Stimulated activated CD4-positive, alpha-beta T cell treated with anti-CD3 and anti-CD28 coated beads, Interleukin-2, amount 100 ng/mL, for 4 hours (primary cell): ENCODE measurements around the gene PINLYP.

Experiments
- DNase-seq: peaks from one replicate; pipeline ENCODE4 v3.0.0-alpha.2; 2020; ENCODE audit warnings: low read depth

PINLYP gene

DNA sequence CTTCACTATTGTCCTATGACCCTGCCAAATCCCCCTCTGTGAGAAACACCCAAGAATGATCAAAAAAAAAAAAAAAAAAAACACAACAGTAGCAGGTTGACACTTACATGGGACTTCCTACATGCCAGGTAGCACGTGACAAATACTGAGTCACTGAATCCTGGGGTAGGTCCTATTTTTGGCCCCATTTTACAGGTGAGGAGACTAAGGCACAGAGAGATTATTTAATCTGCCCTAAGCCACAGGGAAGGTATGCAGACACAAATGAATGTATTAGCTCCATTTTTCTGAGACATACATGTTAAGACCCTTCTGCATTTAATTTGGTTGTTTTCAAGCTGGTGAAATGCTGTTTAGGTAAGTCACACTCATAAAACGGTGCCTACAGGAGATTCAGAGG lies 26.9 kb upstream of the PINLYP start:
- DNase-seq, result no peak

GRCh38 chr19:43551399-43552197 lies 24.0 kb upstream of the PINLYP start:
- no peak for DNase-seq

DNA sequence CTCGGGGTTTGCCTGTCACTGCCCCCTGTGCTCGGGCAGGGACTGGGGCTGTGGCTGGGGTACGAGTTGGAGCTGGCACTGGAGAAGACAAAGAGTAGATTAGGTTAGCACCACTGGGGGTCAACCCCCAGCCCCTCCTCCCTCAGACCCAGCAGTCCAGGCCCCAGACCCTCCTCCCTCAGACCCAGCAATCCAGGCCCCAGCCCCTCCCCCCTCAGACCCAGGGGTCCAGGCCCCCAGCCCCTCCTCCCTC lies 23.5 kb upstream of the PINLYP start:
- no peak for DNase-seq

DNA sequence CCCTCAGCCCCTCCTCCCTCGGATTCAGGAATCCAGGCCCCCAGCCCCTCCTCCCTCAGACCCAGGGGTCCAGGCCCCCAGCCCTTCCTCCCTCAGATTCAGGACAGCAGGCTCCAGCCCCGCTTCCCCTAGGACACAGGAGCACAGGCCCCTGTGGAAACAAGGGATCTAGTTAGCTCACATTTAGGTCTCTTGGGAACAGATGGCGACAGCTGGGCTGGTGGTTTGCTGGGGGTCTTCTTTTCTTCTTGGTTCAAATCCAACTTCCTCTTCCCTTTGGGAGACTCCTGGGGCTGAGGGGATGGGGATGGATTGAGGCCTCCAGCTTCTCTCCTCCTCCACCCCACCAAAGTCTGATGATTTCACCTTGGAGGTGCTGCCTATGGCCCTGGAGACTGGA lies 23.0 kb upstream of the PINLYP start:
- DNase-seq, result no peak

DNA sequence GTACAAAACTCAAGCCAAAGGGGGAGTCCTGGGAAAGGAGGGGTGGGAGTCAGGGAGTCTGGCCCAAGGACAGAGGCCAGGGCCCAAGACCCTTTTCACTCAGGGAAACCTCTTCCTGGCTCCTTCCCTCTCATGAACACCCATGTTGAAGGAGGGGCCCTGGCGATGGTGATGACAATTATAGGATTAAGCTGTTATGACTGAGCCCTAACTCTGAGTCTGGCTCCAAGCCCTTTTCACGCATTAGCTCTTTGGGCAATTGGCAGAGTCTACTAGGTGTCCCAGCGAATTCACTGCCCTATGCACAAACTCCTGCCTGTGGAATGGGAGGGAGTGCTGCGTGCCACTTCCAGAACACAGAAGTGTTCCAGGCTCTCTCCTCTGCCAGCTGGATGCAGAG lies 21.9 kb upstream of the PINLYP start:
- no peak for DNase-seq

GRCh38 chr19:43554317-43554895 lies 21.2 kb upstream of the PINLYP start:
- no peak for DNase-seq

DNA sequence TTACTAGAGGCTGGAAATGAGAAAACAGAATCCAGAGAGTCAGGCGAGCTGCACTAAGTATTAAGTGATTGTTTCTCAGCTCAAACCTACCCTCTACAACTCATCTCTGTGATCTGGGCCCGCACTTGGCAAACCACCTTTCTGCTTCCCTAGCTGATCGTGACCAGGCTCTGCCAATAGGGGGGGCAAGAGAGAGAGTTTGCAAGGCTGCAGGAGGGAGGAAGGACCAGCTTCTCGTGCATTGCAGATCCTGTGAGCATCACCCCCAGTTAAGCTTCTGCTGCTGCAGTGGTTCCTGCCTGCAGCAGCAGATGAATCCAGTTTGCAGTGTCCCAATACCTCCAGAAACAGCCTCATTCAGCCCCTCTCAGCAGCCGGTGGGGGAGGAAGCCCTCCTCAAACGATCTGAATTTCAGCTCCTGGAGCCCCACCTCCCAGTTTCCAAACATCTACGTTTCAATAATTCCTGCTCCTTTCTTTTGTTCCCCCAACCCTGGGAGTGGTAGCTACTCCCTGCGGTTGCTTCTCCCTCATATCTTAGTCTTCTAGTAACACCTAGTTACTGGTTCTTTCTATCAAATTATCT lies 20.3 kb upstream of the PINLYP start:
- peak; percentile 74 for DNase-seq

GRCh38 chr19:43560687-43561086 lies 14.9 kb upstream of the PINLYP start:
- peak; percentile 11 for DNase-seq

DNA sequence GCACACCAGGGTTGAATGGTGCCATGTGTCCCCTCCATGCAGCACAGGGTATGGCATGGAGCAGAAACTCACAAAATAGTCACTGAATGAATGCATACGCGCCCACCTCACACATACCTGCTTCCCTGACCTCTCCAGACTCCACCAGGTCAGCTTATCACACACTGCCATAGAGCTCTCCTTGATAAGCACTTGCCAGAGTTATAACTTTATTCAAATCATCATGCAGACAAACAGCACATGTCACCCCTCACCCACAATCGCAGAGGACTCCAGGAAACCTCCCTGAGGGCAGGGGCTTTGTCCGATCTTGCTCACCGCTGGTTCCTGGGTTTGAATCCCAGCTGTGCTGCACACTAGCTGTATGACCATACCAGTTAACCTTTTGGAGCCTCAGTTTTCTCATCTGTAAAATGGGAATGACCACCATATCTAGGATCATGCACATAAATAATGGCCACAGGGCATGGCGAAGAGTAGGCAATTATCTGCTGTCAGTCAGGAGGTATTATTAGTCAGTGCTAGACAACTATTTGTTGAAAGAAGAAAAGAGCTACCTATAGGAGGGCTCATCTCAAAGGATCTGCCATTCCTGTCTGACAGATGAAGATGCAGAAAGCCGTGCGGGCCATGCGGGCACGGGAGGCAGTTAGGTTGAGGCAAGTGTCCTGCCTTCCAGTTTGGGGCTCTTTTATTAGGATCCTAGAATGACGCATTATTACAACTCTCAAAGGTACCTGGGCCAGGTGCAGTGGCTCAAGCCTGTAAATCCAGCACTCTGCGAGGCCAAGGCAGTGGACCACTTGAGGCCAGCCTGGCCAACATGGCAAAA lies 14.2 kb upstream of the PINLYP start:
- DNase-seq, result no peak

GRCh38 chr19:43562226-43562697 lies 13.3 kb upstream of the PINLYP start:
- DNase-seq, result no peak

GRCh38 chr19:43562698-43563241 lies 12.8 kb upstream of the PINLYP start:
- DNase-seq, result peak; percentile 61

DNA sequence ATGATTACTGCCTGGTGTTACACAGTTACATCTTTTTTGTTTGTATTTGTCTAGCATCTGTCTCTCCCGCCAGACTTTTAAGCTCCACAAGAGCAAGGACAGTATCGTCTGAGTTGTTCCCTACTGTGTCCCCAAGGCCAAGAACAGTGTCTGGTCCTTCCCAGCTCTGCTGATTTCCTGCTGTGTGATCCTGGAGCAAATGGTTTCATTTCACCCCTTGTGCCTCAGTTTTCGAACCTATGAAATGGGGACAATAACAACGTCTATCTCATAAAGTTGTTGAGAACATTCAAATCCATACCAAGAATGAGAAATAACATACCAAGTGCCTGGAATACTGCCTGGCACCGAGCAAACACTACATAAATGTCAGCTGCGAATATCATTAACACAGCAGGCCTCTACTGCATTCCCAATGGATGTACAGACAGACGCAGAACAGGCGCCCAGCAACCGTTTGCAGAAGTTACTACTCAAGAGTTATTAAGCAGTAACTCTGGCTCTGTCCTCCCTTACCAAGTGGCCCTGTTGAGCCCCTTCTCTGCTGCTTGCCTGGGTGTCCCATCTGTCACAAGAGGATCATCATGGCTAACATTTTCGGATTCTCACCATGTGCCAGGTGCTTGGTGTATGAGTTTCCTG lies 11.7 kb upstream of the PINLYP start:
- no peak for DNase-seq

- no peak for DNase-seq
These were observed 10.8 kb upstream of the PINLYP start for GRCh38 chr19:43564800-43565199.

- DNase-seq, result no peak
These were observed 5.9 kb upstream of the PINLYP start for GRCh38 chr19:43569657-43570056.

- DNase-seq, result no peak
These were observed 5.3 kb upstream of the PINLYP start for GRCh38 chr19:43570174-43570791.

DNA sequence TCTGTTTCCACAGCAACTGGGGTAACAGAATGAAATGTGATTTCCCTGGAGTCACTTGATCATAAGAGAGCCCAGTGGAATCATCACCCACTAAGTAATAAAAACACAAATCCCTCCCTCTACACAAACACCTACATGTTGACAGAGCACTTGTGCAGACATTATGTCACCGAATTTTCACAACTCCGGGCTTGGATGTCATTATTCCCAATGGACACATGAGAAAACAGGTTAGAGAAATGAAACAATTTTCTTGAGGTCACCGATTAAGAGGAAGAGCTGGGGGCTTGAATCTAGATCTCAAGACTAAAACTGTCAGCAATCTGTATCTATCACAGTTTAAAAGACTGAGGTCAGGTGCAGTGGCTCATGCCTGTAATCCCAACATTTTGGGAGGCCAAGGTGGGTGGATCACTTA lies 3.4 kb upstream of the PINLYP start:
- no peak for DNase-seq

- no peak for DNase-seq
These were observed 1.0 kb upstream of the PINLYP start for GRCh38 chr19:43574424-43575155.

- DNase-seq, result no peak
These were observed 616 bp downstream of the PINLYP start for GRCh38 chr19:43575955-43576878.

DNA sequence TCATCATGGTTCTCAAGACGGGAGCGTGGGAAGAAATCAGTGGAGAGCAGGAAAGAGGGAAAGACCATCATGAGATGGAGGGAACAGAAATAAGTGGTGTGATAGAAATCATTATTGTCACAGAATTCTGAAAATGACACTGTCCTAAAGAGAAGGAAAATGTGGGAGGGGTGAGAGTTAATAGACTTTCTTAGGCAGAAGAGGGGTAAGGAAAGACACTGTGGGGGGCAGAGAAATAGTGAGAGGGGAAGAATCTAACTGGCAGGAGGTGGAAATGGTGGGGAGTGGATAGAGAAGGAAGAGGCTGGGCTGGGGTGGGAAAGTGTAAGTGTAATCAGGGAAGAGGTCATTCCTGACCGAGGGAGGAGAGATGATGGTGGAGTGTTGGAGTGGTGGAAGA lies 3.2 kb downstream of the PINLYP start:
- no peak for DNase-seq

DNA sequence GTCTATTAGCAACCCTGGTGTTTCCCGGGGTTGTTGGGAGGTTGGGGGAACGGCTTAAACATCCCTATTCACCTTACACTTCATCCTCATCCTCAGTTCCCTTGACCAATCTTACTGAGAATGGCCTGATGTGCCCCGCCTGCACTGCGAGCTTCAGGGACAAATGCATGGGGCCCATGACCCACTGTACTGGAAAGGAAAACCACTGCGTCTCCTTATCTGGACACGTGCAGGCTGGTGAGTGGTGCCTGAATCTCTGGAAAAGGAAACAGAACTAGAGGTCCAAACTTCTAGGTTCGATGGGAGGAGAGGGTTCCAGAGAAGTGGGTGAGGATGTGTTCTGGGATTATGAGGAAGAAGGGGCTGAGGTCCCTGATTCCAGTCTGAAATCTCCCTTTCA lies 5.9 kb downstream of the PINLYP start:
- no peak for DNase-seq
